Endothelial cell of umbilical vein (primary cell): ENCODE results near the gene PSMG2. TPM values are rescaled to one million over a fixed set of nuclear protein-coding genes. Genes with fewer than 3 reads are reported as not detected.

ENCODE experiments used
- BruUV-seq: library from RNA; stranded (reverse); fragments of 400-500 nt; replicated peaks from 2 replicates; lab custom pipeline; 2021; lab: Mats Ljungman, UMichigan
- CTCF ChIA-PET: fragments of 300-600, 350-600 bp; sonication (Branson Sonifier 250); formaldehyde crosslinking; loops from one replicate; lab custom pipeline; 2021; ENCODE audit warnings: antibody characterized with exemption, inconsistent platforms; lab: Charles Lee
- POLR2A ChIA-PET: fragments of 300-600, 350-600 bp; sonication (Branson Sonifier 250); formaldehyde crosslinking; loops from one replicate; lab custom pipeline; 2021; ENCODE audit warnings: antibody characterized with exemption, inconsistent platforms; lab: Charles Lee
- DNase-seq: peaks from one replicate; pipeline ENCODE4 v3.0.0-alpha.2; 2011; ENCODE audit warnings: low read depth, low spot score
- FAIRE-seq: peaks from 2 replicates; lab custom pipeline; 2011; peaks lifted over from hg19 to GRCh38; lab: Jason Lieb, UNC
- H2AFZ ChIP-seq: 2 replicates; pipeline ENCODE4 v1.6.0; 2012; ENCODE audit warnings: low read depth, low read length, control low read depth, inconsistent platforms
- H3K27ac ChIP-seq: 2 replicates; pipeline ENCODE4 v1.5.1; 2011; ENCODE audit warnings: low read depth, mild to moderate bottlenecking, control low read depth, low read length, moderate library complexity; ENCODE audit not compliant: insufficient read depth
- H3K27me3 ChIP-seq, 2 experiments: 2 replicates each; pipeline versions ENCODE4 v1.6.0 to v1.6.1; 2011; ENCODE audit warnings: low read length in 2 of 2, mixed read lengths in 1 of 2; ENCODE audit not compliant: control insufficient read depth in 2 of 2, insufficient read depth in 2 of 2
- H3K36me3 ChIP-seq, 2 experiments: 2 replicates in 1 of 2; 3 replicates in 1 of 2; pipeline ENCODE4 v1.5.1; 2011; ENCODE audit warnings: low read length in 2 of 2, mild to moderate bottlenecking in 1 of 2, moderate library complexity in 1 of 2; ENCODE audit not compliant: control insufficient read depth in 2 of 2, insufficient read depth in 2 of 2; ENCODE audit errors: extremely low read depth in 1 of 2
- H3K4me1 ChIP-seq: 3 replicates; pipeline ENCODE4 v1.5.1; 2011; ENCODE audit warnings: mild to moderate bottlenecking, low read length; ENCODE audit not compliant: control insufficient read depth, insufficient read depth; ENCODE audit errors: extremely low read depth
- H3K4me2 ChIP-seq: 2 replicates; pipeline ENCODE4 v1.6.1; 2011; ENCODE audit warnings: low read length, control low read depth, mixed read lengths; ENCODE audit not compliant: insufficient read depth
- H3K4me3 ChIP-seq, 3 experiments: fragments of 200-600 bp in 1 of 3; sonication (generic), shearing (Covaris generic) in 1 of 3; replicated peaks in 1 of 3; 2 replicates each; pipeline ENCODE4 v1.5.1; 2011 to 2016; ENCODE audit warnings: control low read depth in 3 of 3, low read length in 3 of 3, mild to moderate bottlenecking in 2 of 3, inconsistent platforms in 1 of 3, low read depth in 1 of 3, moderate library complexity in 1 of 3; ENCODE audit not compliant: insufficient read depth in 1 of 3
- H3K79me2 ChIP-seq: 2 replicates; pipeline ENCODE4 v1.6.0; 2012; ENCODE audit warnings: low read length, inconsistent platforms; ENCODE audit not compliant: control insufficient read depth, insufficient read depth
- H3K9ac ChIP-seq: replicated peaks from 2 replicates; pipeline ENCODE3; 2011; ENCODE audit warnings: low read length, control low read depth; ENCODE audit not compliant: insufficient read depth; ENCODE audit errors: extremely low read depth
- H3K9me1 ChIP-seq: replicated peaks from 3 replicates; pipeline ENCODE4 v1.6.0; 2011; ENCODE audit warnings: mild to moderate bottlenecking, low read length; ENCODE audit not compliant: control insufficient read depth, insufficient read depth; ENCODE audit errors: extremely low read depth
- H3K9me3 ChIP-seq: replicated peaks from 2 replicates; pipeline ENCODE4 v1.5.1; 2012; ENCODE audit warnings: low read length, inconsistent platforms; ENCODE audit not compliant: control insufficient read depth, insufficient read depth
- H4K20me1 ChIP-seq: replicated peaks from 2 replicates; pipeline ENCODE3; 2011; ENCODE audit warnings: mild to moderate bottlenecking, low read length; ENCODE audit not compliant: control insufficient read depth, insufficient read depth; ENCODE audit errors: extremely low read depth
- CTCF ChIP-seq, 2 donors: IDR thresholded peaks; 1 replicate in 1 of 2; 2 replicates in 1 of 2; pipeline ENCODE4 v1.5.1; 2011; ENCODE audit warnings: low read length in 2 of 2, mild to moderate bottlenecking in 2 of 2, moderate library complexity in 2 of 2, control low read depth in 1 of 2, inconsistent platforms in 1 of 2, low read depth in 1 of 2; ENCODE audit not compliant: insufficient read depth in 1 of 2; ENCODE audit errors: extremely low read depth in 1 of 2
- EZH2 ChIP-seq: IDR thresholded peaks from 2 replicates; pipeline ENCODE4 v1.6.1; 2012; ENCODE audit warnings: borderline replicate concordance, low read depth, mild to moderate bottlenecking, moderate library complexity, low read length, inconsistent platforms; ENCODE audit not compliant: severe bottlenecking
- FOS ChIP-seq: IDR thresholded peaks from 2 replicates; pipeline ENCODE4 v1.6.1; 2011; ENCODE audit warnings: mild to moderate bottlenecking, low read length, moderate library complexity, borderline replicate concordance; ENCODE audit not compliant: insufficient read depth
- GATA2 ChIP-seq: IDR thresholded peaks from 2 replicates; pipeline ENCODE4 v1.7.0; 2011; ENCODE audit warnings: low read depth, mild to moderate bottlenecking, moderate library complexity, mixed read lengths, low read length; ENCODE audit not compliant: insufficient read length, insufficient read depth
- JUN ChIP-seq: IDR thresholded peaks from 2 replicates; pipeline ENCODE4 v1.6.1; 2011; ENCODE audit warnings: borderline replicate concordance, low read depth; ENCODE audit not compliant: insufficient read length, insufficient read depth
- MAX ChIP-seq: IDR thresholded peaks from 2 replicates; pipeline ENCODE4 v1.6.1; 2011; ENCODE audit not compliant: insufficient read depth, insufficient read length
- MYC ChIP-seq: IDR thresholded peaks from one replicate; pipeline ENCODE4 v1.6.1; 2011; ENCODE audit warnings: mild to moderate bottlenecking, low read depth, low read length
- POLR2AphosphoS5 ChIP-seq: IDR thresholded peaks from 2 replicates; pipeline ENCODE4 v1.6.1; 2012; ENCODE audit warnings: low read depth, mild to moderate bottlenecking, control low read depth, low read length, moderate library complexity; ENCODE audit not compliant: insufficient read depth
- dilution Hi-C: fragments of 300-500 bp; cut with MboI; formaldehyde crosslinking; loops from one replicate; pipeline ENCODE4 v1.15.0; 2019; ENCODE audit warnings: low sequenced_read_pairs; ENCODE audit not compliant: extremely low pct_ligation_motif_present
- intact Hi-C: fragments of 100-400 bp; cut with micrococcal nuclease; formaldehyde crosslinking; loops from one replicate; pipeline ENCODE4 v1.10.0; 2022
- polyA plus RNA-seq, 4 experiments: library from polyadenylated mRNA; depleted of rRNA in 3 of 4; stranded (reverse) in 3 of 4; unstranded in 1 of 4; fragments of >200 nt; gene quantifications; 2 replicates each; pipeline versions ENCODE4 v1.2.1 to v1.2.3, GENCODE V29; 2011 to 2012; ENCODE audit warnings: missing spikeins in 1 of 4
- total RNA-seq: library from RNA; stranded (reverse); gene quantifications from 2 replicates; pipeline ENCODE4 v1.2.3, GENCODE V29; 2021

The PSMG2 gene
- total and polyA plus RNA-seq, 2 donors (not counting 3 experiments of a cell fraction or from before 2014, with no cell fraction given), result 42.0 to 71.0 TPM

DNA sequence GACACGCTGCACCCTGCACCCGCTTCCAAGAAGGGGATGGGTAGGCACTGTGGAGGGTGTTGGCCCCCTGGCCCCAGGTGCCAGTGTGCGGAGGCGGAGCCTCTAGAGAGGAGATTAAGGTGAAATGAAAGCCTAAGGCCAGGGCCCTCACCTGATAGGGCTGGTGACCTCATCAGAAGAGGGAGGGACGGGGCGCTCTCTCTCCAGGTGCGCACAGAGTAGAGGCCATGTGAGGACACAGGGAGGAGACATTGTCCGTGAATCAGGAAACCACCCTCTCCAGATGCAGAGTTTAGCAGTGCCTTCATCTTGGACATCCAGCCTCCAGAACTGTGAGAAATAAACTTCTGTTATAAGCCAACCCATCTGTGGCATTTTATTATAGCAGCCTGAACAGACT lies 62.3 kb downstream of the PSMG2 start:
- no peak for DNase-seq
- no peaks in the 10 kb centered on the region for H3K9me1 ChIP-seq
- no TSS peak for BruUV-seq
- dilution Hi-C loops, result no loop called here
- H3K27ac ChIP-seq, result no peak overlapping the region
- H3K4me2 ChIP-seq, result no peak overlapping the region
- no peak overlapping the region for H3K4me3 ChIP-seq
- H3K9me3 ChIP-seq, result no peaks in the 10 kb centered on the region
- POLR2A ChIA-PET, result no interaction called here
- TF ChIP-seq CTCF (IDR thresholded peaks at IDR 0.05; ENCODE audit: extremely low read depth in 1 of 2, insufficient read depth in 1 of 2, low read depth in 1 of 2, low read length in 2 of 2), result no peak
- TF ChIP-seq JUN, result no peak
- TF ChIP-seq MYC, result no peak
- TF ChIP-seq POLR2AphosphoS5, result no peak
- no peak for TF ChIP-seq EZH2
- TF ChIP-seq GATA2, result no peak
- no peak for TF ChIP-seq MAX
- no peak for TF ChIP-seq FOS
- H2AFZ ChIP-seq, result no peak overlapping the region
- H3K9ac ChIP-seq, result no peak overlapping the region
- no peak for FAIRE-seq
- no peaks in the 10 kb centered on the region for H4K20me1 ChIP-seq
- no peaks in the 10 kb centered on the region for H3K36me3 ChIP-seq
- no peaks in the 10 kb centered on the region for H3K79me2 ChIP-seq
- H3K27me3 ChIP-seq, result peaks cover 2 to 6% of the 10 kb centered on the region in 2 experiments
- intact Hi-C loops, result no loop called here
- no peaks in the 10 kb centered on the region for H3K4me1 ChIP-seq
- CTCF ChIA-PET, result no interaction called here
